Heart right ventricle (tissue), 16 donors: ENCODE data around the gene LRRC7. TPM values are rescaled to one million over a fixed set of nuclear protein-coding genes. Genes with fewer than 3 reads are reported as not detected.

Experiments
- ATAC-seq, 8 donors: fragments of 200-7000 bp; cut with Tn5 transposase; one replicate each; pipeline ENCODE4 v1.9.1; 2020; ENCODE audit warnings: mild to moderate bottlenecking in 8 of 8, moderate library complexity in 8 of 8, moderate number of reproducible peaks in 1 of 8
- DNase-seq, 2 donors: peaks; one replicate each; pipeline ENCODE4 v3.0.0-alpha.2; 2020
- H3K27ac ChIP-seq, 10 donors: fragments of 200-600 bp; sonication (generic) in 2 of 10; one replicate each; pipeline versions ENCODE4 v1.5.0 to v1.8.0; 2020 to 2022; ENCODE audit warnings: mild to moderate bottlenecking in 3 of 10
- H3K27me3 ChIP-seq, 7 donors: fragments of 200-600 bp; one replicate each; pipeline ENCODE4 v1.8.0; 2021 to 2022; ENCODE audit warnings: mild to moderate bottlenecking in 2 of 7
- H3K36me3 ChIP-seq, 9 donors: fragments of 200-600 bp; sonication (generic) in 1 of 9; one replicate each; pipeline versions ENCODE4 v1.5.0 to v1.8.0; 2020 to 2022; ENCODE audit warnings: mild to moderate bottlenecking in 2 of 9
- H3K4me1 ChIP-seq, 9 donors: fragments of 200-600 bp; sonication (generic) in 1 of 9; one replicate each; pipeline versions ENCODE4 v1.5.0 to v1.8.0; 2020 to 2022; ENCODE audit warnings: mild to moderate bottlenecking in 4 of 9
- H3K4me3 ChIP-seq, 10 donors: fragments of 200-600 bp; sonication (generic) in 2 of 10; one replicate each; pipeline versions ENCODE4 v1.5.0 to v1.8.0; 2020 to 2022; ENCODE audit warnings: mild to moderate bottlenecking in 7 of 10, moderate library complexity in 2 of 10
- H3K9me3 ChIP-seq, 11 donors: fragments of 200-600 bp in 10 of 11; sonication (generic) in 2 of 11; one replicate each; pipeline versions ENCODE4 v1.5.0 to v1.8.0; 2013 to 2022; ENCODE audit warnings: mild to moderate bottlenecking in 2 of 11, control low read depth in 1 of 11, moderate library complexity in 1 of 11
- WGBS, 2 donors: extraction: QIAGEN DNeasy Blood & Tissue Kit; methylation state at CpG; one replicate each; pipeline ENCODE4 v1.1.7; 2013; ENCODE audit warnings: inconsistent platforms in 1 of 2; 5-methylcytosine and 5-hydroxymethylcytosine counted together
- intact Hi-C, 10 donors: fragments of 100-400 bp; cut with DNase I; formaldehyde crosslinking; loops; one replicate each; pipeline versions ENCODE4 v1.11.1 to v1.14.2; 2022
- polyA plus RNA-seq, 2 donors: library from polyadenylated mRNA; stranded (reverse); fragments of 200-250 nt; gene quantifications; one replicate each; pipeline ENCODE4 v1.2.3, GENCODE V29; 2013
- total RNA-seq, 10 donors: library from RNA; stranded (reverse); fragmentation: NEBNext Ultra II Directional in 3 of 10; extraction: Animal tissue kit (Norgen Biotek cat#: 25700) in 3 of 10; gene quantifications; one replicate each; pipeline versions ENCODE4 v1.2.1 to v1.2.4, GENCODE V29; 2021 to 2023
- TF ChIP-seq, protein P1 (sequence below), 9 donors: fragments of 200-600 bp; sonication (generic) in 2 of 9; IDR thresholded peaks; one replicate each; pipeline versions ENCODE4 v1.5.0 to v1.8.0; 2021 to 2022; ENCODE audit warnings: antibody characterized with exemption in 9 of 9, mild to moderate bottlenecking in 5 of 9, moderate library complexity in 1 of 9
- donor health status: Arrhythmogenic right ventricular cardiomyopathy.
- donor health status: ischemic (EF 13 %, LVEDD 7.1; RV severe dilation, severe dysfunction).
- donor health status: healthy with polysubstance abuse.
- donor health status: DM: no; HTN: yes; CAD: no.
- donor health status: DM: no; HTN: no; CAD: no.
- donor health status: ischemic (EF 25% LVEDD 6.9; RV normal size, moderate dysfunction).
- donor health status: ischemic (EF 25% LVEDD 5.7; RV mildly dilated, moderate dysfunction).
- donor health status: healthy.
- donor health status: DM: yes; HTN: yes; CAD: no.
- donor health status: Ischemic cardiomyopathy.
- donor health status: ischemic (EF 35%, LVEDD 5.7; RV mildly dilated, moderate dysfunction).
- donor health status: nonischemic (EF 11% LVEDD 7.7; RV severe dilation, severe dysfunction).
- donor health status: DM: yes; HTN: yes; CAD: no.
- donor health status: PGD.
- donor health status: ischemic (EF 29% LVEDD 5.4; RV normal size, mild dysfunction).
- donor health status: nonischemic (EF 23%, LVEDD 6.1; RV moderate dilation, normal function).

LRRC7 gene
- total and polyA plus RNA-seq, 12 donors, result 0.03 to 2.1 (median 0.59) TPM

DNA sequence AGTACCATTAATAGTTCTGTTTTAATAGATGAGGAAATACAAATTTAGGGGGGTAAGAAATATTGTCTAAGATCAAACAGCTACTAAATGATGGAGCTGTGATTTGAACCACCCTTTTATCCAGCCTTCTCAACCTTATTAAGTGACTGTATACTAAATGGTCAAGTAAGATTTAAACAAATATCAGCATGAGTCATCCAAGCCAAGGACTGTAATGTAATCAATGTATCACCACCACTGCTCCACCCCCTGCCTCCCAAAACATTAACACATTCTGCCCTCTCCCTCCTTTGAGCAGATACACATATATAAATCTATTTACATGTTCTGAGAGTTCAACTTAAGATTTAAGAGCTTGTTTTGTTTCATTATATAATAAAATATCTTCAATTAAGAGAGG lies 578.8 kb downstream of the LRRC7 start:
- no peaks in the 10 kb centered on the region for H3K27me3 ChIP-seq
- no peak overlapping the region for H3K27ac ChIP-seq
- H3K4me3 ChIP-seq, result no peak overlapping the region
- intact Hi-C loops, result no loop called here
- no peak for DNase-seq
- peaks cover 0 to 14% (median 0%) of the 10 kb centered on the region in 9 donors for H3K4me1 ChIP-seq
- ATAC-seq, result no peak
- no peaks in the 10 kb centered on the region for H3K9me3 ChIP-seq
- peaks cover 0 to 81% (median 10%) of the 10 kb centered on the region in 9 donors for H3K36me3 ChIP-seq
- TF ChIP-seq, protein P1, sequence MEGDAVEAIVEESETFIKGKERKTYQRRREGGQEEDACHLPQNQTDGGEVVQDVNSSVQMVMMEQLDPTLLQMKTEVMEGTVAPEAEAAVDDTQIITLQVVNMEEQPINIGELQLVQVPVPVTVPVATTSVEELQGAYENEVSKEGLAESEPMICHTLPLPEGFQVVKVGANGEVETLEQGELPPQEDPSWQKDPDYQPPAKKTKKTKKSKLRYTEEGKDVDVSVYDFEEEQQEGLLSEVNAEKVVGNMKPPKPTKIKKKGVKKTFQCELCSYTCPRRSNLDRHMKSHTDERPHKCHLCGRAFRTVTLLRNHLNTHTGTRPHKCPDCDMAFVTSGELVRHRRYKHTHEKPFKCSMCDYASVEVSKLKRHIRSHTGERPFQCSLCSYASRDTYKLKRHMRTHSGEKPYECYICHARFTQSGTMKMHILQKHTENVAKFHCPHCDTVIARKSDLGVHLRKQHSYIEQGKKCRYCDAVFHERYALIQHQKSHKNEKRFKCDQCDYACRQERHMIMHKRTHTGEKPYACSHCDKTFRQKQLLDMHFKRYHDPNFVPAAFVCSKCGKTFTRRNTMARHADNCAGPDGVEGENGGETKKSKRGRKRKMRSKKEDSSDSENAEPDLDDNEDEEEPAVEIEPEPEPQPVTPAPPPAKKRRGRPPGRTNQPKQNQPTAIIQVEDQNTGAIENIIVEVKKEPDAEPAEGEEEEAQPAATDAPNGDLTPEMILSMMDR (IDR thresholded peaks at IDR 0.05), result no peak

GRCh38 chr1:70150444-70150843 lies 582.7 kb downstream of the LRRC7 start:
- H3K9me3 ChIP-seq, result no peaks in the 10 kb centered on the region
- ATAC-seq (no peak), DNase-seq (no peak)
- WGBS, 2 donors, result 91 to 93% methylated on average over 1 of the region's 1 CpG
- no peaks in the 10 kb centered on the region for H3K4me1 ChIP-seq
- intact Hi-C loops, result no loop called here
- H3K36me3 ChIP-seq, result peaks cover 0 to 86% (median 10%) of the 10 kb centered on the region in 9 donors
- no peak overlapping the region for H3K4me3 ChIP-seq
- H3K27me3 ChIP-seq, result no peaks in the 10 kb centered on the region
- no peak overlapping the region for H3K27ac ChIP-seq
- TF ChIP-seq, protein P1 (IDR thresholded peaks at IDR 0.05), result no peak

GRCh38 chr1:70153739-70154138 lies 586.0 kb downstream of the LRRC7 start:
- 89 to 93% methylated on average over 3 of the region's 3 CpGs for WGBS, 2 donors

DNA sequence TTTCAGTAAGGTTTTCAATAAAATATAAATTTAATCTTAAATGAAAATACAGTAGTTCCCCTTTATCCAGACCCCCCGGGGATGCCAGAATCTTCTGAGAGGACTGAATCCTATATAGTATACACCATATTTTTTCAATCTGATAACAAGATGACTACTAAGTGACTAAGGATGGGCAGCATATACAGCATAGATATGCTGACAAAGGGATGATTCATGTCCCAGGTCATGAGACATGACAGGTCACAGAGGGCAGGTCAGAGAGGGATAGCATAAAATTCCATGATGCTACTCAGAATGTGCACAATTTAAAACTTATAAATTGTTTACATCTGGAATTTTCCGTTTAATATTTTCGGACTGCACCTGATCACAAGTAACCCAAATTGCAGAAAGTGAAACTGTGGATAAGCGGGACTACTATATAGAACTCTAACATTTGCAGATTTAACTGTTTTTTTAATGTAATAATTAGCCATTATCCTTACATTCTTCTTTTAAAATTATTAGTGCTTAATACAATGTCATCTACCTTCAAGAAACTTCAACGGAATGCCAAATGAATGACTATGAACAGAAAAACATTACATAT lies 588.9 kb downstream of the LRRC7 start:
- no peak for ATAC-seq

More at GRCh38 chr1:70153739-70154138, 586.0 kb downstream of the LRRC7 start:
- Histone ChIP-seq H3K27ac (no peak overlapping the region), H3K4me3 (no peak overlapping the region), H3K9me3 (no peaks in the 10 kb centered on the region), H3K4me1 (no peaks in the 10 kb centered on the region), H3K36me3 (peaks cover 0 to 84% (median 4%) of the 10 kb centered on the region in 9 donors), H3K27me3 (no peaks in the 10 kb centered on the region)
- TF ChIP-seq, protein P1 (IDR thresholded peaks at IDR 0.05), result no peak
- intact Hi-C loops, result no loop called here
- ATAC-seq (no peak), DNase-seq (no peak)

More for the DNA sequence above, 588.9 kb downstream of the LRRC7 start:
- H3K9me3 ChIP-seq, result no peaks in the 10 kb centered on the region
- DNase-seq, result no peak
- H3K4me1 ChIP-seq, result no peaks in the 10 kb centered on the region
- H3K27ac ChIP-seq, result no peak overlapping the region
- intact Hi-C loops, result no loop called here
- WGBS, 2 donors, result 95 to 98% methylated on average over 5 of the region's 5 CpGs
- H3K27me3 ChIP-seq, result no peaks in the 10 kb centered on the region
- H3K4me3 ChIP-seq, result no peak overlapping the region
- peaks cover 0 to 79% (median 4%) of the 10 kb centered on the region in 9 donors for H3K36me3 ChIP-seq
- TF ChIP-seq, protein P1 (IDR thresholded peaks at IDR 0.05), result no peak
